ENCODE data around the gene VRK2.
A peak's percentile ranks its signal among the peaks of the same experiment; 100 is the strongest.

VRK2 gene

GRCh38 chr2:58047961-58048360 is 1.4 kb downstream of the VRK2 start:
- no peak for TF ChIP-seq CTCF (IDR thresholded peaks at IDR 0.05; ENCODE audit: borderline replicate concordance, control extremely low read depth, extremely low read depth, insufficient read depth, missing control alignments)
- in situ Hi-C loops (cut with MboI; ENCODE audit: low sequenced_read_pairs, unreplicated experiment), result no loop called here
- DNase-seq (ENCODE audit: low spot score), result no peak

GRCh38 chr2:58051445-58051844 is 4.8 kb downstream of the VRK2 start:
- no peak for DNase-seq (ENCODE audit: low spot score)
- in situ Hi-C loops (cut with MboI; ENCODE audit: low sequenced_read_pairs, unreplicated experiment), result no loop called here
- peak; percentile 4 for TF ChIP-seq CTCF (IDR thresholded peaks at IDR 0.05; ENCODE audit: borderline replicate concordance, control extremely low read depth, extremely low read depth, insufficient read depth, missing control alignments)

GRCh38 chr2:58052978-58053377 is 6.4 kb downstream of the VRK2 start:
- in situ Hi-C loops (cut with MboI; ENCODE audit: low sequenced_read_pairs, unreplicated experiment), result no loop called here
- TF ChIP-seq CTCF (IDR thresholded peaks at IDR 0.05; ENCODE audit: borderline replicate concordance, control extremely low read depth, extremely low read depth, insufficient read depth, missing control alignments), result no peak

GRCh38 chr2:58054264-58054663 is 7.7 kb downstream of the VRK2 start:
- DNase-seq (ENCODE audit: low spot score), result no peak
- no peak for TF ChIP-seq CTCF (IDR thresholded peaks at IDR 0.05; ENCODE audit: borderline replicate concordance, control extremely low read depth, extremely low read depth, insufficient read depth, missing control alignments)
- in situ Hi-C loops (cut with MboI; ENCODE audit: low sequenced_read_pairs, unreplicated experiment), result no loop called here

More at GRCh38 chr2:58052978-58053377, 6.4 kb downstream of the VRK2 start:
- no peak for DNase-seq (ENCODE audit: low spot score)

- no peak for DNase-seq (ENCODE audit: low spot score)
- no peak for TF ChIP-seq CTCF (IDR thresholded peaks at IDR 0.05; ENCODE audit: borderline replicate concordance, control extremely low read depth, extremely low read depth, insufficient read depth, missing control alignments)
- in situ Hi-C loops (cut with MboI; ENCODE audit: low sequenced_read_pairs, unreplicated experiment), result no loop called here
Measured at GRCh38 chr2:58055033-58055786, 8.6 kb downstream of the VRK2 start.

GRCh38 chr2:58056192-58056916 is 9.7 kb downstream of the VRK2 start:
- TF ChIP-seq CTCF (IDR thresholded peaks at IDR 0.05; ENCODE audit: borderline replicate concordance, control extremely low read depth, extremely low read depth, insufficient read depth, missing control alignments), result no peak
- DNase-seq (ENCODE audit: low spot score), result no peak
- in situ Hi-C loops (cut with MboI; ENCODE audit: low sequenced_read_pairs, unreplicated experiment), result no loop called here

All from GM13976 (cell line).